Fibroblast of the aortic adventitia (primary cell): Measurements from ENCODE around the gene AGBL3. TPM values are rescaled to one million over a fixed set of nuclear protein-coding genes. Genes with fewer than 3 reads are reported as not detected.

Source experiments
- DNase-seq: peaks from one replicate; pipeline ENCODE4 v3.0.0-alpha.2; 2010; ENCODE audit warnings: low read depth
- H3K4me3 ChIP-seq: 2 replicates; pipeline ENCODE4 v1.5.1; 2011; ENCODE audit warnings: low read depth, mild to moderate bottlenecking, control low read depth, low read length, moderate library complexity
- CTCF ChIP-seq: IDR thresholded peaks from 2 replicates; pipeline ENCODE4 v1.5.1; 2011; ENCODE audit warnings: mild to moderate bottlenecking, low read length, control low read depth, inconsistent platforms; ENCODE audit not compliant: insufficient read depth
- total RNA-seq: library from RNA; depleted of rRNA; stranded (reverse); fragments of >200 nt; gene quantifications from 2 replicates; pipeline ENCODE4 v1.2.3, GENCODE V29; 2012; ENCODE audit warnings: low replicate concordance

AGBL3 gene
- total RNA-seq, 1 donor: 2.9 TPM

GRCh38 chr7:134941952-134942351 lies 44.4 kb upstream of the AGBL3 start:
- no peak overlapping the region for H3K4me3 ChIP-seq
- DNase-seq: no peak

GRCh38 chr7:134942690-134943466 lies 43.4 kb upstream of the AGBL3 start:
- no peak for TF ChIP-seq CTCF
- no peak overlapping the region for H3K4me3 ChIP-seq
- DNase-seq: no peak

More at GRCh38 chr7:134941952-134942351, 44.4 kb upstream of the AGBL3 start:
- no peak for TF ChIP-seq CTCF

- DNase-seq: peak; percentile 48
- TF ChIP-seq CTCF: no peak
- no peak overlapping the region for H3K4me3 ChIP-seq
Observed at GRCh38 chr7:134943785-134944400, 42.4 kb upstream of the AGBL3 start.

GRCh38 chr7:134945691-134946090 lies 40.6 kb upstream of the AGBL3 start:
- no peak for DNase-seq
- H3K4me3 ChIP-seq: no peak overlapping the region
- TF ChIP-seq CTCF: no peak

GRCh38 chr7:134946260-134946659 lies 40.0 kb upstream of the AGBL3 start:
- TF ChIP-seq CTCF: no peak
- no peak overlapping the region for H3K4me3 ChIP-seq
- peak; percentile 48 for DNase-seq

GRCh38 chr7:134947329-134947728 lies 39.0 kb upstream of the AGBL3 start:
- no peak overlapping the region for H3K4me3 ChIP-seq
- TF ChIP-seq CTCF: no peak
- DNase-seq: no peak

- TF ChIP-seq CTCF: no peak
- no peak overlapping the region for H3K4me3 ChIP-seq
- no peak for DNase-seq
Observed at GRCh38 chr7:134947831-134948230, 38.5 kb upstream of the AGBL3 start.
